Astrocyte of the cerebellum (primary cell): ENCODE measurements around the gene AVEN.

Experiments used
- DNase-seq: peaks from one replicate; pipeline ENCODE4 v3.0.0-alpha.2; 2011; ENCODE audit warnings: low read depth
- H3K4me3 ChIP-seq: 2 replicates; pipeline ENCODE4 v1.5.1; 2011; ENCODE audit warnings: mild to moderate bottlenecking, low read depth, low read length, moderate library complexity
- CTCF ChIP-seq: IDR thresholded peaks from 2 replicates; pipeline ENCODE4 v1.5.1; 2012; ENCODE audit warnings: low read length, low read depth, moderate library complexity, mild to moderate bottlenecking; ENCODE audit errors: missing control alignments
- in situ Hi-C: cut with HindIII; loops from 2 replicates; pipeline ENCODE4 v1.10.0; 2017; ENCODE audit warnings: low sequenced_read_pairs

Gene AVEN

DNA sequence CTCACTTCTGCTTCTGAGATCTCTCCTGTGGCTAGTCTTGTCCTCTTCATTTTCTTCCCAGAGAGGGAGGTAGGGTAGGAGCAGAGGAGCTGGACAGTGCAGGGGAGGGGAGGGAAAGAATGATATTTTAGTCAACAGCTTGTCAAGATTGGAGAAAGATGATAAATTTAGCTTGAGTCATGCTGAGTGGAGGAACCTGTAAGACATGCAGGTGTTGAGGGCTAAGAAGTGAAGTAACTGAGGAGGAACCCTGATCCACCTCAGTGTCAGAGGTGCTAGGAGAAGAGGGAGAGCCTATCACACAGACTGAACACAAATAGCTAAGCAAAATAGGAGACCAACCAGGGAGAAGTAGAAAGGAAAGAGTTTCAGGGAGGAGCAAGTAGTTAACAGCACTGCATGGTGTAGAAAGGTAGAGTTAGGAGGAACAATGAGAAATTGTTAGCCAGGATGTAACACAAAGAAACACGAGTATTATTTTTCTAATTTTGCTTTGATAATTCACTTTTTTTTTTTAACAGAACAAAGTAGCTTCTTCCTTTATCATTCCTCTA lies 178.9 kb downstream of the AVEN start:
- no peak for TF ChIP-seq CTCF
- no peak overlapping the region for H3K4me3 ChIP-seq
- in situ Hi-C loops = no loop called here
- no peak for DNase-seq

DNA sequence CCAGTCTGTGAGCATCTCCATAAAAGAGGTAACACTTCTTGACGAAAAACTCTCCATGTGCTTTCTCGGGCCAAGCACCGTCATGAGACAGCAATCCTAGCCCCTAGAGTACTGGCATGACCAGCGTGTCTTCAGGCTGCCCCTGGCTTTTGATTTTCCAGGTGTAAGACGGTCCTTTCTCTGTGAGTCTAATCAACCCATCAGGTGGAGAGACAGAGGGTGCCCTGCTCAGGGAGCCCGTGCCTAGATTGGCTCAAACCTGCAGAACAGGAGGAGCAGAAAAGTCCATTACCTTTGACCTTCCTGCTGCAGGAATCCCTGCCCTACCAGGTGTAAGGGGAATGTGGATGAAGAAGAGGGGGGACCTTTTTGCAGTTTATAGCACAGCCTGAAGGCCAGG lies 180.2 kb downstream of the AVEN start:
- no peak overlapping the region for H3K4me3 ChIP-seq
- in situ Hi-C loops = no loop called here
- no peak for DNase-seq
- TF ChIP-seq CTCF = no peak

DNA sequence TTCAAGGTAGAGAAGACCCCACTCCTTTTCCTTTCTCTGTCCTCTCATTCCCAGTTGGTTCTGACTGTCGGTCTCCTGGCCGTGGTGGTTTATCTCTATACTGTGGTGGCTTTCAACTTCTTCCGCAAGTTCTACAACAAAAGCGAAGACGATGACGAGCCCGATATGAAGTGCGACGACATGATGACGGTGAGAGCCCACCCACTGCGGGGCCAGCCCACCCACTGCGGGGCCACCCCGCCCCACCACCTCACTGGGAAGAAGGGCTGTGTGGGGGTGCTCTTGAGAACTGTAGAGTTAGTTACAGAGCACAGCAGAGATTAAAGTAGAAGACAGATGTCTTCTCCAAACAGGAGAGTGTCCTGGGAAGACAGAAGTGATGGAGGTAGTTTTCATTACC lies 181.3 kb downstream of the AVEN start:
- in situ Hi-C loops = no loop called here
- no peak for DNase-seq
- TF ChIP-seq CTCF = no peak
- no peak overlapping the region for H3K4me3 ChIP-seq

DNA sequence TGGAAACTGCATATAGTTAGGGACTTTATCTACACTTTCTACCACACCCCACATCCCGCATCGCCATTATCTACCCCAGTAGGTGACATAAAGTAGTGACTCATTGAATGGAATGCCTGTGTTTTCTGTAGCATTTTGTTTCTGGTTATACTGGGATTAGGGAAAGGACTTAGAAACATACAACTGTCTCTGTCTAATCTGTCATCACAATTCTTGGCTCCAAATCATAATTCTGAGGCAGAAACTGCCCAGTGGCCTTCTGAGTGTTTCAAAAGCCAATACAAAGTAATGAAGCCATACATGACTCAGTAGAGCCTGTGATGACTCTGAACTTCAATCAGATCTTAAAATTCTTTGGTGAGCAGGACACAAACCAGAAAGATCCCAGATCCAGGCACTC lies 186.4 kb downstream of the AVEN start:
- DNase-seq = peak; percentile 1
- H3K4me3 ChIP-seq = no peak overlapping the region
- in situ Hi-C loops = no loop called here
- TF ChIP-seq CTCF = no peak

DNA sequence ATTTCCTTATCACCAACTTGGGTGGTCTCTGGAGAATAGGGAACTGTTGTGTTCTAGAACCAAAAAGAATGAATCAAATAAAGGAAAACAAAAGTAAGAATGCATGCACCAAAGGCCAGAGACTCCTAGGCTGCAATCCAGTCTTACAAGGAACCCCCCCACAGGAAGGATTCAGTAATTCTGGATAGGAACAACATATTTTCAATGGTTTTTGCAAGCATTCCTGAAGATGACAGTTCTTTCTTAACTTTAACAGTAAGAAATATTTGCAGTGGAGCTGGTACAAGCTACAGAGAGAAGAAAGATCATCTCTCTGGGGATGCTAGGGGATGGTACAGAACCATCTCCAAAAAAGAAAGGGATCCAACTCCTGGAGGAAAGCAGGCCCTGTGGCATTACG lies 186.9 kb downstream of the AVEN start:
- DNase-seq = no peak
- TF ChIP-seq CTCF = no peak
- in situ Hi-C loops = no loop called here
- no peak overlapping the region for H3K4me3 ChIP-seq

- DNase-seq = no peak
- H3K4me3 ChIP-seq = no peak overlapping the region
- TF ChIP-seq CTCF = no peak
- in situ Hi-C loops = no loop called here
Observed at GRCh38 chr15:33851079-33851478, 187.9 kb downstream of the AVEN start.

DNA sequence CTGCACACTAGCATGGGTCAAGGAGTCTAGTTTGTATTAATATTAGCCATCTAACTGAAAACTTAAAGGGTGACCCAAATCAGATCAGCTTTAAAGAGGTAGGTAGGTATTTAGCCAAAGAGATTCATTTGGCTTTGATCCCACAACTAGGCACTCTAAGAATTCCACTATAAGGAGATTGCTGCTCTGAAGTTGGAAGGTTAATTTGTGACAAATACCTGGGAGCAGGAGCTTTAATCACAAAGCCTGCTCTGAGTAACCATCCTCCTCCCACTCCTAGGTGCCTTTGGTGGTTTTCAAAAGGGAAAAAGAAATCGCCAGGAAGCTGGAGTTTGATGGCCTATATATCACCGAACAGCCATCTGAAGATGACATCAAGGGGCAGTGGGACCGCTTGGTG lies 191.0 kb downstream of the AVEN start:
- H3K4me3 ChIP-seq = no peak overlapping the region
- in situ Hi-C loops = no loop called here
- DNase-seq = no peak
- TF ChIP-seq CTCF = no peak
